Measurements from ENCODE around the gene TSNAX.

Gene TSNAX, protein sequence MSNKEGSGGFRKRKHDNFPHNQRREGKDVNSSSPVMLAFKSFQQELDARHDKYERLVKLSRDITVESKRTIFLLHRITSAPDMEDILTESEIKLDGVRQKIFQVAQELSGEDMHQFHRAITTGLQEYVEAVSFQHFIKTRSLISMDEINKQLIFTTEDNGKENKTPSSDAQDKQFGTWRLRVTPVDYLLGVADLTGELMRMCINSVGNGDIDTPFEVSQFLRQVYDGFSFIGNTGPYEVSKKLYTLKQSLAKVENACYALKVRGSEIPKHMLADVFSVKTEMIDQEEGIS

DNA sequence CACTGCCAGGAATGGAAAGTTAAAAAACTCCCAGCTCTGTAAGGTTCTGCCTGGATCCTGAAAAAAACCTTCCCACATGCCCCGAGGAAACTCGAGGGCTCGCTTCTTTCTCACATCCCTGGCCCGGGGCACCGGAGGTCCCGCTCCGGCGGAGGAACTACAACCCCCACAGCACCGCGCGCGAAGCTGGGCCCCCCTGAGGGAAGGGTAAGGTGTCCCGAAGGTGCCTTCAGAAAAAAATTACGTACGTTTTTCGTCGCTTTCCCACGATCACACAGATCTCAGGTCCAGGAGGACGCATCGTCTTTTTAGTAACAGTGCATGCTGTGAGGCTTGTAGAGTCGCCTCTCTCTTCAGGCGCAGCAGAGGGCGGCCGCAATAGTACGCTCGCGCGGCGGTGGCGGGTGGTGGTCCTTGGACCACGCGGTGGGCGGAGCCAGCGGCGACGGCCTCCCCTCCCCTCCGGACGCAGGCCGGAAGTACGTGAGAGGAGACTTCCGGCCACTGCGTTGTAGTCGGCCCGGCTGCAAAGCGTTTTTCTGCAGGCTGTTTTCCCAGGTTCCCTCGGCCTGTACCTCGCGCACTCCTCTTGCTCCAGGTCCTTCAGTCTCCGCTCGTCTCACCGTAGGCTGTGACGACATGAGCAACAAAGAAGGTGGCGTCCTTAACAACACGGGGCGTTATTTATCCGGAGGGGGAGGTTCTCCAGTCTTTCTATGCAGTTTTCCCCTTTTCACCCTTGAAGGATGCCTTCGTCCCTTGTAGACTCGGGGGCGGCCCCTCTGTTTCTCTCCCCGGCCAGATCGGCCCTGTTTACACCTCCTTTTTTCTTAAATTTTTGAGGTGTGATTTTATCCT, at the start of gene TSNAX:
TSNAX (plus strand) TSS at position 498 of the 858 bp plus-strand sequence; CDS start at position 640, 142 bp downstream.
- Histone ChIP-seq H3K4me3 (ENCODE audit: low read length) (peak within 1 kb of the TSS; percentile 88), H3K27me3 (ENCODE audit: control insufficient read depth, insufficient read depth, low read length) (no peaks in the 10 kb centered on the region), H3K36me3 (ENCODE audit: control insufficient read depth, insufficient read depth, low read length) (no peaks in the 10 kb centered on the region), H3K4me1 (ENCODE audit: control insufficient read depth, insufficient read depth, low read length) (peaks cover 9% of the 10 kb centered on the region), H3K27ac (ENCODE audit: low read depth, low read length) (peak within 1 kb of the TSS; percentile 92), H3K9ac (ENCODE audit: low read length) (peak within 1 kb of the TSS; percentile 71)

DNA sequence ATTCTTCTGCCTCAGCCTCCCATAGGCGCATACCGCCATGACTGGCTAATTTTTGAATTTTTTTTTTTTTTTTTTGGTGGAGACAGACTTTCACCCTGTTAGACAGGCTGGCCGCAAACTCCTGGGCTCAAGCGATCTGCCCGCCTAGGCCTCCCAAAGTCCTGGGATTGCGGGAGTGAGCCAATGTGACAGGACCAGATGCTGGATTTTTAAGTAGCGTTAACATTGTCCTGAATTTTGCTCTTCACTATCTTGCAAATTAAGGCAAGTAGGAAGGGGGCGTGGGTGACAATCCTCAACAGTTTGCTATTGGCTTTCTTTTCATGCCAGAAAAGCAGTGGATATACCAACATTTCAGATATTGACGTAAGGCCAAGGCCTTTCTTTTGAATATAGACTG, 49.7 kb upstream of the TSNAX start:
- Histone ChIP-seq H3K4me1 (ENCODE audit: control insufficient read depth, insufficient read depth, low read length) (no peaks in the 10 kb centered on the region), H3K36me3 (ENCODE audit: control insufficient read depth, insufficient read depth, low read length) (no peaks in the 10 kb centered on the region), H3K9ac (ENCODE audit: low read length) (no peak overlapping the region), H3K27me3 (ENCODE audit: control insufficient read depth, insufficient read depth, low read length) (no peaks in the 10 kb centered on the region), H3K27ac (ENCODE audit: low read depth, low read length) (no peak overlapping the region), H3K4me3 (ENCODE audit: low read length) (no peak overlapping the region)

DNA sequence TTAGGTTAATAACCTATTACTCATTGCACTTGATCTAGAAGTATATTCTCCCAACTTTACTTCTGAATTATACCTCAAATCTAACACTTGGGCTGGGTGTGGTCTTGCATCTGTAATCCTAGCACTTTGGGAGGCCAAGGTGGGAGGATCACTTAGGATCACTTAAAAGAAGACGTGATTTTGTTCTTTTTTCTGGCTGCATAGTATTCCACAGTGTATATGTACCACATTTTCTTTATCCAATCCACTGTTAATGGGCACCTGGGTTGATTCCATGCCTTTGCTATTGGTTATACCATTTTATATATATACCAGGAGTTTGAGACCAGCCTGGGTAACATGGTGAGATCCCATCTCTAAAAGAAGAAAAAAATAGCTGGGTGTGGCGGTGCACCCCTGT, 48.5 kb upstream of the TSNAX start:
- Histone ChIP-seq H3K4me3 (ENCODE audit: low read length) (no peak overlapping the region), H3K9ac (ENCODE audit: low read length) (no peak overlapping the region), H3K4me1 (ENCODE audit: control insufficient read depth, insufficient read depth, low read length) (no peaks in the 10 kb centered on the region), H3K27me3 (ENCODE audit: control insufficient read depth, insufficient read depth, low read length) (no peaks in the 10 kb centered on the region), H3K36me3 (ENCODE audit: control insufficient read depth, insufficient read depth, low read length) (no peaks in the 10 kb centered on the region), H3K27ac (ENCODE audit: low read depth, low read length) (no peak overlapping the region)

DNA sequence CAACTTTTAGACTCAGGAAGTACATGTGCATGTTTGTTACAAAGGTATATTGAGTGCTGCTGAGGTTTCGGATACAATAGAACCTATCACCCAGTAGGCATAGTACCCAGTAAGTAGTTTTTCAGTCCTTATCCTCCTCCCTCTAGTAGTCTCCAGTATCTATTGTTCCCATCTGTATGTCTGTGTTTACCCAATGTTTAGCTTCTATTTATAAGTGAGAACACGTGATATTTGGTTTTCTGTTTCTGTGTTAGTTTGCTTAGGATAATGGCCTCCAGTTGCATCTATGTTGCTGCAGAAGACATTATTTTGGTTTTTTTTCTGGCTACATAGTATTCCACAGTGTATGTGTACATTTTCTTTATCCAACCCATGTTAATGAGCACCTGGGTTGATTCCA, 47.2 kb upstream of the TSNAX start:
- Histone ChIP-seq H3K36me3 (ENCODE audit: control insufficient read depth, insufficient read depth, low read length) (no peaks in the 10 kb centered on the region), H3K4me1 (ENCODE audit: control insufficient read depth, insufficient read depth, low read length) (no peaks in the 10 kb centered on the region), H3K27ac (ENCODE audit: low read depth, low read length) (no peak overlapping the region), H3K4me3 (ENCODE audit: low read length) (no peak overlapping the region), H3K27me3 (ENCODE audit: control insufficient read depth, insufficient read depth, low read length) (no peaks in the 10 kb centered on the region), H3K9ac (ENCODE audit: low read length) (no peak overlapping the region)

DNA sequence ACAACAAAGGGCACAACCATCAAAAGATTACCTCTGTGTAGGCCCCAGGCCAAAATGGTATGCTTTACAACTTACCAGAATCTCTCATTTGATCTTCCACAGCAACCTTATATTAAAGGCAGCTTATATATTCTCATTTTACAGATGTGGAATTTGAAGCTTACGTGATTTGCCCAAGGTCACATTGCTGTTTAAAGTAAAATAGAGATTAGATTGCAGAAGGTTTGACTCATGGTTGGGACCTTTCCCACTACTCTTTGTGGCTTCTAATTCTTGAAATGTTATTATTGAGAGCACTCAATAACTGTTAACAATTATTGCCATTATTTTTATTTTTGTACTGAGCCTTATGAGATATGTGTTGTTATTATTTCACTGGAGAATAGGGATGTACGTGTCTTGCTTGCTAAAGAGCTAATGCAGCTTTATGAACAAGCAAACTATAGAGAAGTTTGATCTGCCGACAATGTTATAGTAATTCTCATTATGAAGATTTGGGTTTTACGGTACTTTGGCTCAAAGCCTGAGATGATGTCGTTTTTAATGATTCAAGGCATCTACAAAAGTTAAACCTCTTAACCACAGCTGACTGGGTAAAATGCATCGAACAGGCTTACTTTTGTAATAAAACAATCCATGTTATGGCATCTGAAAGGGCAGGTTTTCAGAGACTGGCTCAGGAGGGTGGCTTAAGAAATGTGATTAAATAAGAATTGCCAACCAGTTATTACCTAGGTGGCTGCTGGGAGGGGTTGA, 43.3 kb upstream of the TSNAX start:
- H3K9ac ChIP-seq (ENCODE audit: low read length), result no peak overlapping the region

DNA sequence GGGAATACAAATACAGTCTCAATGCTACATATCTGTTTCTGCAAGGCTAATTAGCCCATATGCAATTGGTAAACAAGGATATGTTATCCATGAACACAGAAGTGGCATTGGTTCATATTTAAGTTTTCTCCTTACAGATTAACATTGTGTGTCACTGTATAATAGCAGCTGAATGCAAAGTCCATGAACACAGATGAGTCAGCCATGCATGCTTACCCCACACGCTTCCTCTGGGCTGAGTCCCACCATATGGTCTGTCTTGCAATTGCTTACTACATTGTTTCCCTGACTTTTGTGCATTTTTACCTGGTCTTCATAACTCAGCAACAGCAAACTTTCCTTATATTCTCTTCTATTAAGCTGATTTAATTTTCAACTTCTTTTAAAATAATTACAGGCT, 41.5 kb upstream of the TSNAX start:
- Histone ChIP-seq H3K4me3 (ENCODE audit: low read length) (no peak overlapping the region), H3K9ac (ENCODE audit: low read length) (no peak overlapping the region), H3K27me3 (ENCODE audit: control insufficient read depth, insufficient read depth, low read length) (no peaks in the 10 kb centered on the region), H3K36me3 (ENCODE audit: control insufficient read depth, insufficient read depth, low read length) (no peaks in the 10 kb centered on the region), H3K4me1 (ENCODE audit: control insufficient read depth, insufficient read depth, low read length) (no peaks in the 10 kb centered on the region), H3K27ac (ENCODE audit: low read depth, low read length) (no peak overlapping the region)

More for the DNA sequence above, 43.3 kb upstream of the TSNAX start:
- no peak overlapping the region for H3K4me3 ChIP-seq (ENCODE audit: low read length)
- no peaks in the 10 kb centered on the region for H3K27me3 ChIP-seq (ENCODE audit: control insufficient read depth, insufficient read depth, low read length)
- H3K4me1 ChIP-seq (ENCODE audit: control insufficient read depth, insufficient read depth, low read length), result no peaks in the 10 kb centered on the region
- no peaks in the 10 kb centered on the region for H3K36me3 ChIP-seq (ENCODE audit: control insufficient read depth, insufficient read depth, low read length)
- no peak overlapping the region for H3K27ac ChIP-seq (ENCODE audit: low read depth, low read length)

DNA sequence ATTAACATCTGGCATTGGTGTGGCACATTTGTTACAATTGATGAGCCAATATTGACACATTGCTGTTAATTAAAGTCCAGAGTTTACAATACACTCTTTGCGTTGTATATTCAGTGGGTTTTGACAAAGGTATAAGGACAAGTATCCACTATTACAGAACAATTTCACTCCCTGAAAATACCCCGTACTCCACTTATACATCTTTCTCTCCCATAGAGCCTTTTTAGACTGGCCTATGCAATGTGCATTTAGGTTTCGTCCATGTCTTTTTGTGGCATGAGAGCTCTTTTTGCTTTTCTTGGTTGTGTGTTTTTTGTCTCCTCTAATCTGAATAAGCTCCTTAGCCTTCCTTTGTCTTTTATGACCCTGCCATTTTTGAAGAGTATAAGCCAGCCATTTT, 40.6 kb upstream of the TSNAX start:
- Histone ChIP-seq H3K4me1 (ENCODE audit: control insufficient read depth, insufficient read depth, low read length) (no peaks in the 10 kb centered on the region), H3K27me3 (ENCODE audit: control insufficient read depth, insufficient read depth, low read length) (no peaks in the 10 kb centered on the region), H3K9ac (ENCODE audit: low read length) (no peak overlapping the region), H3K36me3 (ENCODE audit: control insufficient read depth, insufficient read depth, low read length) (no peaks in the 10 kb centered on the region), H3K27ac (ENCODE audit: low read depth, low read length) (no peak overlapping the region), H3K4me3 (ENCODE audit: low read length) (no peak overlapping the region)

DNA sequence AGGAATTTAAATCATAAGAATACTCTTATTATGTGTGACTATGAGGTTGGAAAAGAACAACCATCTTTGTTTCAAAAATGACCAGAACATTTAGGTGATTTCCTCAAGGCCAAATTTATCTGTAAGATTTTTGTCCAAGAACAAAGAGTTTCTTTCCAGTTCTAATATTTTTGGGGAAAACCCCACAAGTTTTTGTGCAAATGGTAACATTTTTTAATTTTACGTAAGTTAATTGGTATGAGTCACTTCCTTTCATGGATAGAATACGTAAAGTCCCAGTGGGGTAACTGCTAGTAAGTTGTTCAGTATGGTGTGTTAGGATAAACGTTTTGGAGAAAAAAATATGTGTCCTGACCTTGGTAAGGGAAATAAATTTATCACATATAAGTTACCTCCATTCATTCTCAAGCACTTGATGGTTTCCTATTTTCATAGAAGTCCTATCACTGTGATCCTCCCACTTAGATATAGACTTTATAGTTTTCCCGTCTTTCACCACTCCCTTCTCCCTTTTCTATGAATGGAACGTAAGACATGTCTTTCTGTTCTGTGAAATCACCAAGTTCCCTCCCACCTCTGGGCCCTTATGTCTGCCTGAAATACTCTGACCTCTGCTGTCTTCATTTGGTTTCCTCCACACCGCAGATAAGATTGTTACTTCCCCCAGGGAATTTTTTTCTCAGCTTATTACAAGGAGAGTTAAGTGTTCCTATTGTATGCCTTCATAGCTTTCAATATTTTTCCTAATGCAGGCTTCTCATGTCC, 34.9 kb upstream of the TSNAX start:
- Histone ChIP-seq H3K36me3 (ENCODE audit: control insufficient read depth, insufficient read depth, low read length) (no peaks in the 10 kb centered on the region), H3K9ac (ENCODE audit: low read length) (no peak overlapping the region), H3K4me1 (ENCODE audit: control insufficient read depth, insufficient read depth, low read length) (no peaks in the 10 kb centered on the region), H3K4me3 (ENCODE audit: low read length) (no peak overlapping the region), H3K27ac (ENCODE audit: low read depth, low read length) (no peak overlapping the region), H3K27me3 (ENCODE audit: control insufficient read depth, insufficient read depth, low read length) (no peaks in the 10 kb centered on the region)

DNA sequence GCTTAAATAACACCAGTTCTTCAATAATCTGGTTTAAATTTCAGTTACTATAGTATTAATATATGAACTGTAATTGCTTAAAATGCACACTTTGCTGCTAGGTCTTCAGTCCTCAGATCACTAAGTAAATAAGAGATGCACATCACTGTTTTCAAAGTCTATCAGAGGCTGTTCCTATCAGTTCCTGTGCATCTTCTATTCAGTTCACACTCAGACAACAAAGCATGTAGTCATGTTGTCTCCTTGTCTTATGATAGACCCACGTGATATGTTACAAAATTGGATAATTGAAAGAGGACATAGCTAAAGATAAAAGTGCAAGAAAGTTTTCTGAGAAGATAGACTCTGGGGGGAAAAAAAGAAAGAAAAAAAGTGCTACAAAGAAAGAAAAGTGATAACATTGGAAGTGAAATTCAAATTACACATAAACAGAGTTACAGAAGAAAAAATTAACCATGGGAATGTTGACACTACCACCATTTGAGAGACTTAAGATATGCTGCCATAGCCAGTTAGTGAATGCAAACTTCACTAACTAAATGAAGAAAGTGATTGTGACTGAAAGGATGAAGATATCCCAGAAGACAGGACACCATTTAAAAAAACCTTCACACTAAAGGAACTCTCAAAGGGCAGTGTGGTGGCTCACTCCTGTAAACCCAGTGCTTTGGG, 33.9 kb upstream of the TSNAX start:
- no peak overlapping the region for H3K27ac ChIP-seq (ENCODE audit: low read depth, low read length)
- H3K36me3 ChIP-seq (ENCODE audit: control insufficient read depth, insufficient read depth, low read length), result no peaks in the 10 kb centered on the region
- no peaks in the 10 kb centered on the region for H3K4me1 ChIP-seq (ENCODE audit: control insufficient read depth, insufficient read depth, low read length)
- H3K27me3 ChIP-seq (ENCODE audit: control insufficient read depth, insufficient read depth, low read length), result no peaks in the 10 kb centered on the region
- no peak overlapping the region for H3K4me3 ChIP-seq (ENCODE audit: low read length)
- H3K9ac ChIP-seq (ENCODE audit: low read length), result no peak overlapping the region

DNA sequence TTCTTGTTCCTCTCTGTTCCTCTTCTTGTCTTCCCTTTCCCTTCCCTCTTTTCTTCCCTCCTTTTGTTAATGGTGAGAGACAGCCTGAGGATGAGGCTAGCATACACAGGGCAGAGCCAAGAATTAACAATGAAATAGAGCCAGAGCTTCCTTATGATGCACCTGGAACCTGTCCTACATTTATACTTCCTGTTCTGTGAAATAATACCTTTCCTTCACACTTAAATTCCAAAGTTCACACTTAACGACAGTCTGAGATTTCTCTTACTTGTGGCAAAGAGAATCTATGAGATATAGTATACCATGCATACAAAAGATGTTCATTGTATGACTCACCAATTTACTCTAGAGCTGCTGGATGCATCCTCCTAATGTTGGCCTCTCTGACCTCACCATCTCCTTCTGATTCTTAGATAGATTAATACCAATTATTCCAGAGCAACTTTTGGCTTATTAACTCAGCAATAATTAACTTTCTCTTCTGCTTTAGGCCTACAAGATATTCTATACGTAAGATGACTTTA, 30.8 kb upstream of the TSNAX start:
- Histone ChIP-seq H3K36me3 (ENCODE audit: control insufficient read depth, insufficient read depth, low read length) (no peaks in the 10 kb centered on the region), H3K9ac (ENCODE audit: low read length) (no peak overlapping the region), H3K27ac (ENCODE audit: low read depth, low read length) (no peak overlapping the region), H3K4me3 (ENCODE audit: low read length) (no peak overlapping the region), H3K4me1 (ENCODE audit: control insufficient read depth, insufficient read depth, low read length) (no peaks in the 10 kb centered on the region), H3K27me3 (ENCODE audit: control insufficient read depth, insufficient read depth, low read length) (no peaks in the 10 kb centered on the region)

DNA sequence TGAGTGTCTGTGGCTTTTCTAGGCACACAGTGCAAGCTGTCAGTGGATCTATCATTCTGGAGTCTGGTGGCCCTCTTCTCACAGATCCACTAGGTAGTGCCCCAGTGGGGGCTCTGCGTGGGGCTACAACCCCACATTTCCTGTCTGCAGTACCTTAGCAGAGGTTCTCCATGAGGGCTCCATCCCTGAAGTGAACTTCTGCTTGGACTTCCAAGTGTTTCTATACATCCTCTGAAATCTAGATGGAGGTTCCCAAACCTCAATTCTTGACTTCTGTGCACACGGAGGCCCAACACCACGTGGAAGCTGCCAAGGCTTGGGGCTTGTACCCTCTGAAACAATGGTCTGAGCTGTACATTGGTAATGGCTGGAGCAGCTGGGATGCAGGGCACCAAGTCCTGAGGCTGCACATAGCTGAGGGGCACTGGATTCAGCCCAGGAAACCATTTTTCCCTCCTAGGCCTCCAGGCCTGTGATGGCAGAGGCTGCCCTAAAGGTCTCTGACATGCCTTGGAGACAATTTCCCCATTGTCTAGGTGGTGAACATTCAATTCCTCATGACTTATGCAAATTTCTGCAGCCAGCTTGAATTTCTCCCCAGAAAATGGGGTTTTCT, 29.2 kb upstream of the TSNAX start:
- no peak overlapping the region for H3K4me3 ChIP-seq (ENCODE audit: low read length)
- no peak overlapping the region for H3K9ac ChIP-seq (ENCODE audit: low read length)
- no peaks in the 10 kb centered on the region for H3K27me3 ChIP-seq (ENCODE audit: control insufficient read depth, insufficient read depth, low read length)
- H3K4me1 ChIP-seq (ENCODE audit: control insufficient read depth, insufficient read depth, low read length), result no peaks in the 10 kb centered on the region
- H3K36me3 ChIP-seq (ENCODE audit: control insufficient read depth, insufficient read depth, low read length), result no peaks in the 10 kb centered on the region
- no peak overlapping the region for H3K27ac ChIP-seq (ENCODE audit: low read depth, low read length)

Data from rectal smooth muscle tissue (tissue), 1 donor.